Activated CD4-positive, alpha-beta T cell treated with anti-CD3 and anti-CD28 coated beads, Interleukin-2, amount 50 U/mL, for 24 hours (primary cell): ENCODE measurements around the gene CCM2L.
A peak's percentile ranks its signal among the peaks of the same experiment; 100 is the strongest.

Source experiments
- DNase-seq, 2 donors: peaks; one replicate each; pipeline ENCODE4 v3.0.0-alpha.2; 2020; ENCODE audit warnings: low read depth in 1 of 2, low spot score in 1 of 2

CCM2L gene

DNA sequence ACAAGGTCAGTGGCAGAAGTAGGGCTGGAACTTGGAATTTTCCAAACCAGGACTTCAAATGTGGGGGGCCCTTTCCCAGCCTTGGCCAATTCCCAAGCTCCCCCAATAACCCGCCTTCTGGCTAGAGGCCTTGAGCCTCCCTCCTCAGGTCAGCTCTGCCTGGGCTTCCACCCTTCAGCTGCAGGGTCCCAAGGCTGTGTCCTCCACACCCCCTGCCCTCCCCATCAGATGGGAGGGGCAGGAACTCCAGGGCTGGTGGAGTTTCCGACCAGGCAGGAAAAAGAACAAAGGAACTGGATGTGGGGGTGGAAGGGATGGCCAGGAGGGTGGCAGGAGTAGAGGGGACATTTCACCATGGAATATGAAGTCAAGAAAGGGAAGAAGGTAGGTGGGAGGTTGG lies at the start of gene CCM2L:
CCM2L (plus strand) TSS at position 338 of the 400 bp plus-strand sequence; CDS start at position 355, 17 bp downstream.
- DNase-seq, result no peak

DNA sequence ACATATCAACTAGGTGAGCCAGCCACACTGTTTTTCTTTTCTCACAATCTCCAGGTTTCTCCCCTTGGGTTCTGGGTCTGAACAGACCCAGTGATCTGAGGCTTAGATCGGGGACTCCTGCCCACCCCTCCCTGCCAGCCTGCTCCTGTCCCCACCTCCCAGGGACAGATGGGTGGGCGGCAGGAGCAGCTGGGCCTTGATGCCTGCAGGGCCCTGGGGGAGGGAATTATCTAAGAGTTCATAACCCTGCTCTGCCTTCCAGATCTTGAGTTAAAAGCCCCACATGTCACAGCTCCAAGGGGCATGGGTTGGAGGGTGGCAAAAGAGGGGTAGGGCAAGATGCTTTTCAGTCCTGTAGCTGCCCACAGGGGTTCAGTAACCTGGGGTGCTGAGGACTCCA lies 47.5 kb upstream of the CCM2L start:
- no peak for DNase-seq

DNA sequence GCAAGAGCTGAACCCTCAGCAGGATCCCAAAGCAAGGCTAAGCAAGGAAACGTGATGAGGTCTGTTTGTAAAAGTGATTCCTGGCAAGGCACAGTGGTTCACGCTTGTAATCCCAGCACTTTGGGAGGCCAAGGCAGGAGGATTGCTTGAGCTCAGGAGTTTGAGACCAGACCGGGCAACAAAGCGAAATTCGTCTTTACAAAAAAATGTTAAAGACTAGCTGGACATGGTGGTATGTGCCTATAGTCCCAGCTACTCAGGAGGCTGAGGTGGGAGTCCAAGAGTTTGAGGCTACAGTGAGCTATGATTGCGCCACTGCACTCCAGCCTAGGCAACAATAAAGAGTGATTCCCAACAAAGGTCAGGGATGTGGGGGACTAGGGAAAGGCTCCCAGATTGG lies 46.3 kb upstream of the CCM2L start:
- no peak for DNase-seq

DNA sequence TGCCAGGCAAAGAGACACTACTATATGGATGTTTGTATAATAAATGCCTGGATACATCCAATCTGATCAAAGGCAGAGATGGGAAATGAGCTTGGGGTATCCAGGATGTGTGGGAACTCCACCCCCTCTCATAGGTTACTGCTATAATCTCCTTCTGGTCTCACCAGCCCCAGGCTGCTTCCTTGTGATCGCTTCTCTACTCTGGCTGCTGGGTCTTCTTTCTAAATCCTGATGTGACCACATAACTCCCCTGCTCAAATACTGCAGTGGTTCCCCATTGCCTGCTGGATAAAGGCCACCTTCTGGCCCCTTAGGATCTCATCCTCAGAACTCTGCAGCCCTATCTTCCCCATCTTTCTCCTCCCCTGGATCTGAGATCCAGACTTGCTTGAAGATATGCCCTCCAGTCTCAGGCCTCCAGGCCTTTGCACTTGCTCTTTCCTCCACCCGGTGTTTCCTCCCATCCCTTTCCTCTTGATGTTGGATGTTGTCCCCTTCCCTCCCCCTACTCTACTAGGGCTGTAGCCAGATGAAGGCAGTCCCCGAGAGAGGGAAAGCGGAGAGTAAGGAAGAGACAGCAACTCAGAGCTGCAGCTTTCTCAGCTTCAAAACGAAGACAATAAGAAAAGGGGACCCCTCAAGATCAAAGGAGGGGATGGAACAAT lies 43.1 kb upstream of the CCM2L start:
- no peak for DNase-seq

DNA sequence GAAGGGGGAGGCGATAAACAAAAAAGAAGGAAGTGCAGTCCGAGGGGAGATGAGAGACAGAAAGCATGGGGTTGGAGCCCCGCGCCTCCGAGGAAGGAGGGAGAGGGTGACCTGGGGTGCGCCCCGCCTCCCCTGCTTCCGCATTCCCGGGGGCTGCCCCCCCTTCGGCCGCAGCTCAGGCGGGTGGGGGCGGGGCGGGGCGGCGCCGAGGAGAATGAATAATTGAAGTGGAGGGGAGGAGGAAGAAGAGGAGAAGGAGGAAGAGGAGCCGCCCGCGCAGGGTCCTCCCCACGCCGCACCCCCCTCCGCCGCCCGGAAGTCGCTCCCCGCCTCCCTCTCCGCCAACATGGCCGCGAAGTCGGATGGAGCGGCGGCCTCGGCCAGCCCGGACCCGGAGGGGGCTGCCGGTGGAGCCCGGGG lies 42.4 kb upstream of the CCM2L start, which contains the start of gene XKR7:
XKR7 (plus strand) TSS at position 322 of the 420 bp plus-strand sequence; CDS start at position 347, 25 bp downstream.
- DNase-seq, result no peak

DNA sequence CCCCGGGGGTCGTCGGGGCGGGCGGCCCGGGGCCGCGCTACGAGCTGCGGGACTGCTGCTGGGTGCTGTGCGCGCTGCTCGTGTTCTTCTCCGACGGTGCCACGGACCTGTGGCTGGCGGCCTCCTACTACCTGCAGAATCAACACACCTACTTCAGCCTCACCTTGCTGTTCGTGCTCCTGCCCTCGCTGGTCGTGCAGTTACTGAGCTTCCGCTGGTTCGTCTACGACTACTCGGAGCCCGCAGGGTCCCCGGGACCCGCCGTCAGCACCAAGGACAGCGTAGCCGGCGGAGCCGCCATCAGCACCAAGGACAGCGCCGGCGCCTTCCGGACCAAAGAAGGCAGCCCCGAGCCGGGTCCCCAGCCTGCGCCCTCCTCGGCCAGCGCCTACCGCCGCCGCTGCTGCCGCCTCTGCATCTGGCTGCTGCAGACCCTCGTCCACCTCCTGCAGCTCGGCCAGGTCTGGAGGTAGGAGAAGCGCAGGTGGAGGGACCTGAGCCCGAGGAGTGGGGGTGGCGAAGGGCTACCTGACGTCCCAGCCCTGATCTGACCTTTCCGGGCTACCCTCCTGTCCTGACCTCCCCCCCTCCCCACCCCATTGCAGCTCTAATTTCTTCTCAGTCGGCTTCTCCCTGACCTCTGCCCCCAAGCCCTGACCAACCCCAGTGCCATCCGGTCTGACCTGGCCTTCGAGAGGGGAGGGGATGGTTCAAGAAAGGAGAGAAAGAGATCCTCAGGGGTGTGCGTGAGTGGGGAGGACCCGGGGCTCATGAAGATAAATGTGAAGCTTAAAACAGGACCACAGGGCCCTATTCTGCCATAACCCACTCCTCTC lies 41.7 kb upstream of the CCM2L start:
- DNase-seq, result peak; percentile 60 to 70

DNA sequence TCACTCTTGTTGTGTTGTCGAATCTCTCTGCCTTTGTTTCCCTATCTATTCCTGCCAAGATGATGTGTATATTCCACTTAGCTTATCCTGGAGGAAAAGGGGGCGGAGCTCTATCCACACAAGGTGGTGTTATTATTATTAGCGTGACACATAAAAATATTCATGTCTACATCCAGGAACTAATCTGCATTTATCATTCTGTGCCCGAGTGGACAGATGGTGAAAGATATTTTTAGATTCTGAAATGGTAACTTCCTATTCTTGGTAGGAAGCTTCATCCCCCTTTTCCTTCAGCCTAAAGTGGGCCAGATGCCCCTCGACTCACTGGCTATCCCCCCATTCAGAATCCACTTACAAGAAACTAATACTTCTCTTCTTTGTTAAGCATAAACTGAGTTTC lies 40.2 kb upstream of the CCM2L start:
- no peak for DNase-seq

DNA sequence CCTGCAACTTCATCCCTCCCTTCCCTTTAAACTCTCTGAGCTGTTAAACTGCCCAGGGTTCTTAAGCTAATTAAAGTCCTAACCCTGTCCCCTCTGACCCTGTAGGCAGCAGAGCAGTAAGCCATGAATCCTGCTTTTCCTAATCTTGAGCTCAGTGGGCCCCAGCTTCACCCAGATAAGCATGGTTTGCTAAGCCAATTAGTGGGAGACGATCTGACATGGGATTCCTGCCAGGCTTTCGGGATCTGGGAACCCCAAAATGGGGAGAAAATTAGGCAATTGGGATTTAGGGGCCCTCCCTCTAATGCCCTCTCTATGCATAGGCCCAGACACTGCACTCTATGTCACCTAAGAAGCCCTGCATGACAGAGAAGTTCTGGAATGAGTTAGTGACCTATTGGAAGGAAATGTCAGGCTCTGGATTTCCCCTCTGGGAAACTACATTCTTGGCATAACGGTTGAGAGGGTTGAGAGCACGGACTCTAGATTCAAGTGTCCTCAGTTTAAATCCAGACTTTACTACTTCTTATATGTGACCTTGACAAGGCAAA lies 37.7 kb upstream of the CCM2L start:
- no peak for DNase-seq

DNA sequence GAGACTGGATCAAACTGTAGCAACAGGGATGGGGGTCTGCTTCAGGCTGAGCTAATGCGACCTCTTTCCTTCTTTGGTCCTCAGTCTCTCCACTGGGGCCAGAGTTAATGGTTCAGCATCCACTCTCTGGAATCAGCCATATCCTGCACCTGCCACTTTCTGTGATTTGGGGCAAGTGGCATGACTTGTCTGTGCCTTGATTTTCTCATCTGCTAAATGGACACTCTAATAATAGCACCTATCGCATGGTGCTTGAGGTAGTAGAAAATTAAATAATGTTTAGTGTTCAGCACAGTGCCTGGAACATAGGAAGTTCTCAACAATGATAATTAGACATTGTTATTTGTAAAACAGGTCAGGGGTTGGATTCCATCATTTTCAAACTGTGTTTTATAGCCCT lies 35.9 kb upstream of the CCM2L start:
- no peak for DNase-seq

DNA sequence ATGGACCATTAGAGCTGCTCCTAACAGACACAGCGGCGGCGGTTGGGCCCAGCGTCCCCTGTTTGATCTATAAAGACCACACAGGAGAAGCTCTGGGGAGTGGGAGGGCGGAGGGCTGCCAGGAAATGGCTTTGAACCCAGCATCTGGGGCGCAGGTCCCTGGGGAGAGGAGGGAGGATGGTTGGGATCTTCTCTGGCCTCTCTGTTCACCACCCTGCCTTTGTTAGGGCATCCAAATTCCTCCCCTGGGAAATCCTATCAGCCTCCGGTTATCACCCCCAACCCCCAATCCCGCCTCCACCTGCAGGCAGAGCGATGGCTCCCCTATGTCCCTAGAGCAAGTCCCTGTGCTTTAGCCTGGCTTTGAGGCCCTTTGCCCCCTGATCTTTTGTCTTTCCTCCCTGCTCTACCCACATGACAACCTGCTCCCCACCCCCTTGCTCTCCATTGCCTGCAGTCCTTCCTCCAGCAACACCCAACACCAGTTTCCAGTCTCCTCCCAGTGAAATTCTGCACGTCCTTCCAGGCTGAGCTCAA lies 35.2 kb upstream of the CCM2L start:
- DNase-seq, result no peak

DNA sequence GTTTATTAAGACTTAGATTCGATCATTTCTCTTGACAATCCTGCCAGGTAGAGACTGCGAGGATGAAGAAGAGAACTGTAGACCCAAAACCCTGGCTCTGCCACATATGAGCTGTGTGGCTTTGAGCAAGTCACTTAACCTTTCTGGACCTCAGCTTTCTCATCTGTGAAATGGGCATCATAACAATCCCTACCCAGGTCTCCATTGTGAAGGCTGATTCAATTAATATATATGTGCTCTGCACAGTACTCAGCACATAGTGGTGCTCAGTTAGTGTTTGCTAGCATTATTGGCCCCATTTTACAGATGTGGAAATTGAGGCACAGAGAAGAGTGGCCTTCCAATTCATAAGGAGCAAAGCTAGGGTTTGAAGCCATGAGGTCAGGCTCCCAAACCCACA lies 34.4 kb upstream of the CCM2L start:
- no peak for DNase-seq

DNA sequence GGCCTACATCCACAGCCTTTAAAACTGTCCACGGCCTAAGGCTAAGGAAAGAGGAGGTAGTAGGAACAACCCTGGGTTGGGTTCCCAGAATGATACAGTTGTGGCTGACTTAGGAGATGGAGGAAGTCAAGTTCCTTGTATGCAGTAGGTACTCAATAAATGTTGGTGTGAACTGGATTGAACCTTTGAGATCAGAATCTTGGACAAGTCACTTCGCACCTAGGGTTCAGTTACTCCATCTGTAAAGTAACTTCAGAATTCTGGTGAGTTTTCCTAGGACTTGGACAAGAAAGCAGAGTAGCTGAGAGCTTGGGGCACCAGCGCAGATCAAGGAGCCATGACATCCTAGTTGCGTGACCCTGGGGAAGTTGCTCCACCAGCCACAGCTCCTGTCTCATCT lies 33.2 kb upstream of the CCM2L start:
- no peak for DNase-seq

DNA sequence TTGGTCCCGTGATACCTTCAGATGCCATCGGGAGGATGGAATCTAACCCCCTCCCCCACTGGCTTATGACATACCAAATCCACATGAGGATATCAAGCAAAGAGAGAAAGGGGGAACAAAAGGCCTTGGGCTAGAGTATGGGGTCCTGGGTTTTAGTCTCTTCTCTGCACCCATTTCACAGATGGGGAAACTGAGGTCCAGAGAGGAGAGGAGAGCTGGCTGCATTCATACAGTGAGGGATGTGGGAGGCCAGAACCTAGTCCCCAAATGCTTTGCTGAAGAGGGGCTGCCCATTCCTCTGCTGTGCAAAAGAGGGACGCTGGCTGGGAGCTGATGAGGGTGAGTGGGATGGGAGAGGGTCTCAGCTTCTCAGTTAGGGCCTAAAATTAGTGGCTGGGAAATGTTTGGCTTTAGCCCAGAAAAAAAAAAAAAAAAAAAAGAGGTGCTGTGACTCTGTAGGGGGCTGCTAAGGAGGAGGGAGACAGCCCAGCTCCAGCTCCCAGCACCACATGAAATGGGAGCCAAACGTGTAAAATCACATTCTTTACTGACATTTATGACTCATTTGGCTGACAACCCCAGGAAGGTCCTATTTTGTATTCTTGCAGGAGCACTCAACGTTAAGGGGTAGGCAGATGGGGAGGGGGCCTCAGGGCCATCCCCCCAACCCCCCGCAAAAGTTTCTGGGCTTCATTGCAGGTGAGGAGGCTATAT lies 30.4 kb upstream of the CCM2L start:
- no peak for DNase-seq

DNA sequence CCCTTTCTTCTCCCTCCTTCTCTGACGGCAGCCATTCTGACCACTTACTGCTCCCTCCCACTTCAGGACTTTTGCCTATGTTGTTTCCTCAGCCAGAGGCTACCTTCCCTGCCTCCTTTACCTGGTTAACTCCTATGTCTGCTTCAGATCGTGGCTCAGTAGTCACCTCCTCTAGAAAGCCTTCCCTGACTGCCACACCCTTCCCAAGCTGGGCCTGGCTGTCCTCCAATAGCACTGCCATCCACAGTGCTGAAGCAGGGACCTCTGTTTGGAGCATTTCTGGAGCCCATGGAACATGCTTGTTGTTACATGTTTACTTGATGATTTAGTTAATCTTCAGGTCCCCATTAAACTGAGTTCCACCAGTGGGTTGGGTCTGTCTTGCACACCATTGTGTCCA lies 28.5 kb upstream of the CCM2L start:
- DNase-seq, result no peak

DNA sequence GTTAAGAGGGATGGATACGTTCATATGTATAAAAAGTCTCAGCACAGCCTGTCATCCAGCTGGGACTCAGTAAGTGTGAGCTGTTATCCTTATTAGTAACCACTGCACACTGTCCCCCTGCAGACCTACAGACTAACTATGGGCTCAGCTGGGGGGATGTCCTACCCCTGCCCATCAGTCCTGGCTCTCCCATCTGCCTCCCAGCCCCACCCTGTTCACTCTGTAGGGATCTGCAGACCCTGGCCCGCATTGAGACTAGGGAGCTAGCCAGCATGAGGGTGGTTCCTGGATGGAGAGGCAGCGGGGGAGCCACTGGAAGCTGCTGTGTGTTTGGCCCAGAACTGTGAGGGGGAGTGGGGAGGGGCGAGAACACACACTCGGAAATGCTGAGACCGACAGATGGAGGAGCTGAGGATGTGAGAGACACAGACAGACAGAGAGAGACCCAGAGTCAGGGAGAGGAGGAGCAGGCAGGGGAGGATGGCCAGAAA lies 25.2 kb upstream of the CCM2L start:
- DNase-seq, result no peak

DNA sequence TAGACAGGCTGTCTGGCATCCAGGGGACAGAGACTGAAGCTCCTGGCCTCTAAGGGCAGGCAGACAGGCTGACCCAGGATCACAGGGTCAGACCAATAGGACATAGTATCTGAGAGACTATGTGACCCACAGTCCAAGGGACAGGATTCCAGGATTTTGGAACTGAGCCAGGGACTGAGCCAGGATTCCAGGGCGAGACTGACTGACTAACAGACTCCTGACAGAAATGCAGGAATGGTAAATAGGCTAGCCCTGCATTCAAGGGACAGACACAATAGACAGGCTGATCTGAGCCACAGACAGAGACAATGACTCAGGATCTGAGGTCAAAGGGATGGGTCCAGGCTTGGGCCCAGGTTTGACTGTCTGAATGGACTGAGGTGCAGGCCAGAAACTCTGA lies 22.5 kb upstream of the CCM2L start:
- no peak for DNase-seq

DNA sequence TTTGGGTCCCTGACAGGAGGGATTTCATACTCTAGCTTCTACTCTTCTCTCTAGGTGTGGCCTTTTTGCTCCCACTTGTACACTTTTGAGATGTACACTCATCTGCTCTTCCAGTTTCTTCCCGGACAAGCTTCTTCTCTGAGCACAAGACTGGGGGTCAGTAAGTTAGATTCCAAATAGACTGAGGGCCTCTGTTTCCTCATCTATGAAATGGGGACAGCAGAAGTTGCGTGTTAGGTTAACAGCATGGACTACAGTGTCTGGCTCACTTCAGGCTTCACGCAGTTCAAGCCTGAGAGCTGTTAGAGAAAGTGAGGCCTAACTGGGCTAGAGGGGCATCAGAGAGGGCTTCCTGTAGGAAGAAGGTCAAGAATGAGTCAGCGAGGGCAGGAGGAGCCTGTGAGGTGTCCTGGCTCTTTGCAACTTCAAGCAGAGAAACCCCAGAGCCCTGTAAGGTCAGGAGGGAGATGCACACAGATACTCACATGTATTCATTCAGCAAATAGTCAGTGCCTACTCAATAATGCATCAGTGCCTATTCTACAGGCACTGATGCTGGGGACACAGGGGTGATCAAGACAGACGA lies 21.7 kb upstream of the CCM2L start:
- no peak for DNase-seq

DNA sequence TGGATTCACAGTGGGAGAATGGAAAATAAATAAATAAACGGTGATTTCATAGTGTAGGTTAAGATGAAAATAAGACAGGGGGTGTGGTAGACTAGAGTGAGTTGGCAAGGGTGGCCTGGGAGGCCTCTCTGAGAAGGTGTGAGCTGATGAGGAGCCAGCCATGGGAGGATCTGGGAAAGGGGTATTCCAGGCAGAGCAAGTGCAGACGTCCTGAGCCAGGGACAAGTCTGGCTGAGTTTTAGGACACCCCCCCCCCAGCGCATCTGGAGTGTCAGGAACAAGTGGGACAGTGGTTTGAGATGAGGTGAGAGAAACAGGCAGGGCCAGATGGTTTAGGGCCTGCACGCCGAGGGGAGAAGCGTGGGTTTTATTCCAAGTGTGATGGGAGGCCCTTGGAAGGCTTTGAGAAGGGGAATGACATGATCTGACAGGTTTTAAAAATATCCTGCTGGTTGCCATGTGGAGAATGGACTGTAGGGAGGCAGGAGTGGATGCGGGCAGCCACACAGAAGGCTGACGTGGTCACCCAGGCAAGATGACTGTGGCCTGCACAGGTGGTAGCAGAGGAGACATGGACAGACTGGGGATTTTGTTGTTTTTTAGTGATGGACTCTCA lies 21.1 kb upstream of the CCM2L start:
- DNase-seq, result no peak

DNA sequence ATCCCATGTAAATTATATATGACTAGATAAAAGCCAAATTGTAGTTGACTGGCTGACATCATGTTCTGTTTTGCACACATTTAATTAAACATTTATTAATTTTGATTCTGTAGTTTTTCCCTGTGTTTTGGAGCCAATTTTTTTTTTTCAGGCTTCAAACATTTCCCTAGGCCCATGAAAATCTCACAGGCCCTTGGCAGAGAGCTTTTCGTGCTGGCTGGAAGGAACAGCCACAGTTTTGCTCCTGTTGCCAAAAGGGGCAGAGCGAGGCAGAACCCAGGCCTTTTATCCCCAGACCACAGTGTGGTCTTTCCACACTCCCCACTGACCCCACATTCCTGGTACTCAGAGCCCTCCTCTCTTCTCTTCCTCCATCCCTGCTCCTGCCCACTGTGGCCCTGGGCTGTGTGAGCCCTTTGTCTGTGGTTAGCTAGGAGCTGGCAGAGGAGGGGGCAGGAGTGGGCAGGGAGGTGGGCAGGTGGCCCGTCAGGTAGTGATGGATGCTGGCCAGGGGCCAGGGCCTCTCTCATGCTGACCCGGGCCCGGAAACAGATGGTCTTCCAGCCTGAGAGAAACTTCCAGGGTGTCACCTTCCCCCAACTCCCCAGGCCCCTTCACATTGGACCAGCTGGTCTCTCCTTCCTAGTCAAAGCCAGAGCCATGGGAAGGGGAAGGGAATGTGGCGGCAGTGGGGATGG lies 19.4 kb upstream of the CCM2L start:
- no peak for DNase-seq

DNA sequence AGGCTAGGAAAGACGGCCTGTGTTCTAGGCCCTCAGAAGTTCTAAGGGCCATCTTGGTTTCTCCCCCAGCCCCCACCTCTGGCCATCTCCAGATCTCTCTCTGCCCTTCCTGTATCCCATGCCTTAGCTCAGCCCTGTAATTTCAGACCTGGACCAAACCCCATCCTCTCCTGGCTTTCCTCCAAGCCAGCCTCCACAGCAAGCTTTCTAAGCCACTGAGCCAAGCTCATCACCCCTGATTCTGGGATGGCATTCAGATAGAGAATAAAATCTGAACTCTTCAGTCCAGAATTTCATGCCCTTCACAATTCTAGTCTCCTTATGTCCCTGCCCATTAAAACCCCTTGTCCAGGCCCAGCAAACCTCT lies 18.9 kb upstream of the CCM2L start:
- DNase-seq, result no peak
